Measurements from ENCODE around the gene CTDSPL. TPM values are rescaled to one million over a fixed set of nuclear protein-coding genes. Genes with fewer than 3 reads are reported as not detected.
A peak's percentile ranks its signal among the peaks of the same experiment; 100 is the strongest.

The CTDSPL gene
- total and polyA plus RNA-seq, 2 of the 13 experiments (the other 11 are each of a cell fraction or from before 2014, with no cell fraction given), result 26.1 to 142 TPM

GRCh38 chr3:38005076-38006020 lies 143.7 kb downstream of the CTDSPL start (continued):
- TF ChIP-seq ZC3H13 (CRISPR knock-in tag; IDR thresholded peaks at IDR 0.05) (no peak), CHD4 (IDR thresholded peaks at IDR 0.05; ENCODE audit: borderline replicate concordance, low read length) (no peak; the same call in 1 of the 2 replicates), REST (IDR thresholded peaks at IDR 0.05; ENCODE audit: borderline replicate concordance in 1 of 2, low read depth in 1 of 2, low read length in 2 of 2) (peak in 1 of 2 experiments; percentile 3; a peak in 1 of 4 replicates), HOMEZ (CRISPR knock-in tag; IDR thresholded peaks at IDR 0.05; ENCODE audit: low read depth) (no peak), FOXP1 (IDR thresholded peaks at IDR 0.05) (no peak), FOXP1 (CRISPR knock-in tag; IDR thresholded peaks at IDR 0.05) (0 out of 2 replicates have a peak, but pooled peaks have one; percentile 20), ZNF224 (CRISPR knock-in tag; IDR thresholded peaks at IDR 0.05) (no peak), SMC3 (IDR thresholded peaks at IDR 0.05; ENCODE audit: low read length) (no peak), ZMYM3 (CRISPR knock-in tag; IDR thresholded peaks at IDR 0.05) (0 out of 2 replicates have a peak, but pooled peaks have one; percentile 5), HMGXB4 (CRISPR knock-in tag; IDR thresholded peaks at IDR 0.05; ENCODE audit: borderline replicate concordance in 1 of 2, low read depth in 1 of 2) (peak in 1 of 2 experiments; percentile 13; a peak in 1 of 4 replicates), FOSL2 (CRISPR knock-in tag; IDR thresholded peaks at IDR 0.05) (0 out of 2 replicates have a peak, but pooled peaks have one; percentile 41), ZBTB21 (CRISPR knock-in tag; IDR thresholded peaks at IDR 0.05) (peak; percentile 10; the same call in 1 of the 2 replicates), GFI1 (CRISPR knock-in tag; IDR thresholded peaks at IDR 0.05; ENCODE audit: borderline replicate concordance) (0 out of 2 replicates have a peak, but pooled peaks have one; percentile 24), ZNF605 (CRISPR knock-in tag; IDR thresholded peaks at IDR 0.05) (peak; percentile 77; the same call in 1 of the 2 replicates), ZNF652 (CRISPR knock-in tag; IDR thresholded peaks at IDR 0.05; ENCODE audit: borderline replicate concordance, low read depth) (no peak), ZNF362 (CRISPR knock-in tag; IDR thresholded peaks at IDR 0.05; ENCODE audit: borderline replicate concordance) (no peak; the same call in 1 of the 2 replicates), THRA (CRISPR knock-in tag; IDR thresholded peaks at IDR 0.05; ENCODE audit: borderline replicate concordance) (peak; percentile 91; the same call in 1 of the 2 replicates), KAT8 (CRISPR knock-in tag; IDR thresholded peaks at IDR 0.05) (0 out of 2 replicates have a peak, but pooled peaks have one; percentile 27)

All from HepG2 (cell line).